ENCODE data around the gene TMEM237.

Gene TMEM237

GRCh38 chr2:201639205-201639604 is 4.1 kb downstream of the TMEM237 start:
- DNase-seq: no peak

- no peak for DNase-seq
Measured at GRCh38 chr2:201638326-201638725, 5.0 kb downstream of the TMEM237 start.

- DNase-seq: no peak
Measured at GRCh38 chr2:201633661-201634249, 9.5 kb downstream of the TMEM237 start.

GRCh38 chr2:201631041-201631440 is 12.3 kb downstream of the TMEM237 start:
- no peak for DNase-seq

GRCh38 chr2:201630577-201630976 is 12.7 kb downstream of the TMEM237 start:
- DNase-seq: no peak

GRCh38 chr2:201628545-201628944 is 14.8 kb downstream of the TMEM237 start:
- DNase-seq: no peak

- DNase-seq: no peak
Measured at GRCh38 chr2:201622306-201622970, 20.9 kb downstream of the TMEM237 start.

- DNase-seq: no peak
Measured at GRCh38 chr2:201621293-201621999, 21.9 kb downstream of the TMEM237 start.

- peak; percentile 86 for DNase-seq
Measured at GRCh38 chr2:201618744-201619662, 24.3 kb downstream of the TMEM237 start.

GRCh38 chr2:201608021-201608420 is 35.3 kb downstream of the TMEM237 start:
- no peak for DNase-seq

- DNase-seq: no peak
Measured at GRCh38 chr2:201607568-201607967, 35.7 kb downstream of the TMEM237 start.

GRCh38 chr2:201600906-201601305 is 42.4 kb downstream of the TMEM237 start:
- no peak for DNase-seq

GRCh38 chr2:201597397-201597796 is 45.9 kb downstream of the TMEM237 start:
- DNase-seq: no peak

GRCh38 chr2:201580486-201580885 is 62.8 kb downstream of the TMEM237 start:
- peak; percentile 85 for DNase-seq

GRCh38 chr2:201579536-201579935 is 63.8 kb downstream of the TMEM237 start:
- peak; percentile 59 for DNase-seq

GRCh38 chr2:201575971-201576370 is 67.3 kb downstream of the TMEM237 start:
- no peak for DNase-seq

- no peak for DNase-seq
Measured at GRCh38 chr2:201574766-201575165, 68.5 kb downstream of the TMEM237 start.

GRCh38 chr2:201572846-201573508 is 70.3 kb downstream of the TMEM237 start:
- no peak for DNase-seq

All from fibroblast of skin of scalp (primary cell).